ENCODE data around the gene C16orf74.

C16orf74 gene

DNA sequence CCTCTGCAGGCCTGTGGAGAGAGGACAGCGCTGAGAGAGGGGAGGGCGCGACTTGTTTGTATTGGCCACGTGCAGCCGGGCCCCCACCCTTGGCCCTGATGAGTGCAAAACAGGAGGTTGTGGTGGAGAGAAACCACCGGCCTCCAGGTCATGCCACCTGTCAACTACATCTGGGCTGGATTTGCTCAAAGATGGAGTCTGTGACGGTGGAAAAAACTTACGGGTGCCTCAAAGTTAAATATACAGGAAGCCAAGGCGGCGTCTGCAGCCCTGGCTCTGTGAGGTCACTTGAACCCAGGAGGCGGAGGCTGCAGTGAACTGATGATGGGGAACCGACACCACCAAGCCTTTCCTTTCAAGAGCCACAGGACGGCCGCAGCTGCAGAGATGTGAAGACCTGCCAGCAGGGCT lies 15.7 kb downstream of the C16orf74 start:
- TF ChIP-seq ZC3H10 (CRISPR knock-in tag; IDR thresholded peaks at IDR 0.05) (no peak), RARB (CRISPR knock-in tag; IDR thresholded peaks at IDR 0.05) (no peak), GLIS3 (CRISPR knock-in tag; IDR thresholded peaks at IDR 0.05) (no peak), ZNF565 (CRISPR knock-in tag; conservative IDR thresholded peaks at IDR 0.05; ENCODE audit: low read depth) (no peak), SNAI2 (CRISPR knock-in tag; IDR thresholded peaks at IDR 0.05) (no peak), ESRRG (CRISPR knock-in tag; IDR thresholded peaks at IDR 0.05) (no peak), ZNF70 (CRISPR knock-in tag; IDR thresholded peaks at IDR 0.05) (no peak), ZNF8 (CRISPR knock-in tag; IDR thresholded peaks at IDR 0.05) (no peak), TCF4 (CRISPR knock-in tag; IDR thresholded peaks at IDR 0.05; ENCODE audit: borderline replicate concordance) (no peak), ZFP3 (CRISPR knock-in tag; IDR thresholded peaks at IDR 0.05) (no peak), PPARA (CRISPR knock-in tag; IDR thresholded peaks at IDR 0.05; ENCODE audit: borderline replicate concordance) (no peak), TOX (CRISPR knock-in tag; IDR thresholded peaks at IDR 0.05; ENCODE audit: borderline replicate concordance) (no peak), BACH2 (CRISPR knock-in tag; IDR thresholded peaks at IDR 0.05; ENCODE audit: borderline replicate concordance) (no peak)
- TF ChIP-seq, protein P1, sequence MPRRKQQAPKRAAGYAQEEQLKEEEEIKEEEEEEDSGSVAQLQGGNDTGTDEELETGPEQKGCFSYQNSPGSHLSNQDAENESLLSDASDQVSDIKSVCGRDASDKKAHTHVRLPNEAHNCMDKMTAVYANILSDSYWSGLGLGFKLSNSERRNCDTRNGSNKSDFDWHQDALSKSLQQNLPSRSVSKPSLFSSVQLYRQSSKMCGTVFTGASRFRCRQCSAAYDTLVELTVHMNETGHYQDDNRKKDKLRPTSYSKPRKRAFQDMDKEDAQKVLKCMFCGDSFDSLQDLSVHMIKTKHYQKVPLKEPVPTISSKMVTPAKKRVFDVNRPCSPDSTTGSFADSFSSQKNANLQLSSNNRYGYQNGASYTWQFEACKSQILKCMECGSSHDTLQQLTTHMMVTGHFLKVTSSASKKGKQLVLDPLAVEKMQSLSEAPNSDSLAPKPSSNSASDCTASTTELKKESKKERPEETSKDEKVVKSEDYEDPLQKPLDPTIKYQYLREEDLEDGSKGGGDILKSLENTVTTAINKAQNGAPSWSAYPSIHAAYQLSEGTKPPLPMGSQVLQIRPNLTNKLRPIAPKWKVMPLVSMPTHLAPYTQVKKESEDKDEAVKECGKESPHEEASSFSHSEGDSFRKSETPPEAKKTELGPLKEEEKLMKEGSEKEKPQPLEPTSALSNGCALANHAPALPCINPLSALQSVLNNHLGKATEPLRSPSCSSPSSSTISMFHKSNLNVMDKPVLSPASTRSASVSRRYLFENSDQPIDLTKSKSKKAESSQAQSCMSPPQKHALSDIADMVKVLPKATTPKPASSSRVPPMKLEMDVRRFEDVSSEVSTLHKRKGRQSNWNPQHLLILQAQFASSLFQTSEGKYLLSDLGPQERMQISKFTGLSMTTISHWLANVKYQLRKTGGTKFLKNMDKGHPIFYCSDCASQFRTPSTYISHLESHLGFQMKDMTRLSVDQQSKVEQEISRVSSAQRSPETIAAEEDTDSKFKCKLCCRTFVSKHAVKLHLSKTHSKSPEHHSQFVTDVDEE (CRISPR knock-in tag; IDR thresholded peaks at IDR 0.05): no peak
- TF ChIP-seq, protein P2, sequence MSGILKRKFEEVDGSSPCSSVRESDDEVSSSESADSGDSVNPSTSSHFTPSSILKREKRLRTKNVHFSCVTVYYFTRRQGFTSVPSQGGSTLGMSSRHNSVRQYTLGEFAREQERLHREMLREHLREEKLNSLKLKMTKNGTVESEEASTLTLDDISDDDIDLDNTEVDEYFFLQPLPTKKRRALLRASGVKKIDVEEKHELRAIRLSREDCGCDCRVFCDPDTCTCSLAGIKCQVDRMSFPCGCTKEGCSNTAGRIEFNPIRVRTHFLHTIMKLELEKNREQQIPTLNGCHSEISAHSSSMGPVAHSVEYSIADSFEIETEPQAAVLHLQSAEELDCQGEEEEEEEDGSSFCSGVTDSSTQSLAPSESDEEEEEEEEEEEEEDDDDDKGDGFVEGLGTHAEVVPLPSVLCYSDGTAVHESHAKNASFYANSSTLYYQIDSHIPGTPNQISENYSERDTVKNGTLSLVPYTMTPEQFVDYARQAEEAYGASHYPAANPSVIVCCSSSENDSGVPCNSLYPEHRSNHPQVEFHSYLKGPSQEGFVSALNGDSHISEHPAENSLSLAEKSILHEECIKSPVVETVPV (CRISPR knock-in tag; IDR thresholded peaks at IDR 0.05): no peak
- TF ChIP-seq, protein P3, sequence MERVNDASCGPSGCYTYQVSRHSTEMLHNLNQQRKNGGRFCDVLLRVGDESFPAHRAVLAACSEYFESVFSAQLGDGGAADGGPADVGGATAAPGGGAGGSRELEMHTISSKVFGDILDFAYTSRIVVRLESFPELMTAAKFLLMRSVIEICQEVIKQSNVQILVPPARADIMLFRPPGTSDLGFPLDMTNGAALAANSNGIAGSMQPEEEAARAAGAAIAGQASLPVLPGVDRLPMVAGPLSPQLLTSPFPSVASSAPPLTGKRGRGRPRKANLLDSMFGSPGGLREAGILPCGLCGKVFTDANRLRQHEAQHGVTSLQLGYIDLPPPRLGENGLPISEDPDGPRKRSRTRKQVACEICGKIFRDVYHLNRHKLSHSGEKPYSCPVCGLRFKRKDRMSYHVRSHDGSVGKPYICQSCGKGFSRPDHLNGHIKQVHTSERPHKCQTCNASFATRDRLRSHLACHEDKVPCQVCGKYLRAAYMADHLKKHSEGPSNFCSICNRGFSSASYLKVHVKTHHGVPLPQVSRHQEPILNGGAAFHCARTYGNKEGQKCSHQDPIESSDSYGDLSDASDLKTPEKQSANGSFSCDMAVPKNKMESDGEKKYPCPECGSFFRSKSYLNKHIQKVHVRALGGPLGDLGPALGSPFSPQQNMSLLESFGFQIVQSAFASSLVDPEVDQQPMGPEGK (CRISPR knock-in tag; IDR thresholded peaks at IDR 0.05; ENCODE audit: borderline replicate concordance): no peak
- TF ChIP-seq, protein P4, sequence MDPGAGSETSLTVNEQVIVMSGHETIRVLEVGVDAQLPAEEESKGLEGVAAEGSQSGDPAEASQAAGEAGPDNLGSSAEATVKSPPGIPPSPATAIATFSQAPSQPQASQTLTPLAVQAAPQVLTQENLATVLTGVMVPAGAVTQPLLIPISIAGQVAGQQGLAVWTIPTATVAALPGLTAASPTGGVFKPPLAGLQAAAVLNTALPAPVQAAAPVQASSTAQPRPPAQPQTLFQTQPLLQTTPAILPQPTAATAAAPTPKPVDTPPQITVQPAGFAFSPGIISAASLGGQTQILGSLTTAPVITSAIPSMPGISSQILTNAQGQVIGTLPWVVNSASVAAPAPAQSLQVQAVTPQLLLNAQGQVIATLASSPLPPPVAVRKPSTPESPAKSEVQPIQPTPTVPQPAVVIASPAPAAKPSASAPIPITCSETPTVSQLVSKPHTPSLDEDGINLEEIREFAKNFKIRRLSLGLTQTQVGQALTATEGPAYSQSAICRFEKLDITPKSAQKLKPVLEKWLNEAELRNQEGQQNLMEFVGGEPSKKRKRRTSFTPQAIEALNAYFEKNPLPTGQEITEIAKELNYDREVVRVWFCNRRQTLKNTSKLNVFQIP (CRISPR knock-in tag; IDR thresholded peaks at IDR 0.05; ENCODE audit: borderline replicate concordance, low read depth): no peak
- TF ChIP-seq, protein P5, sequence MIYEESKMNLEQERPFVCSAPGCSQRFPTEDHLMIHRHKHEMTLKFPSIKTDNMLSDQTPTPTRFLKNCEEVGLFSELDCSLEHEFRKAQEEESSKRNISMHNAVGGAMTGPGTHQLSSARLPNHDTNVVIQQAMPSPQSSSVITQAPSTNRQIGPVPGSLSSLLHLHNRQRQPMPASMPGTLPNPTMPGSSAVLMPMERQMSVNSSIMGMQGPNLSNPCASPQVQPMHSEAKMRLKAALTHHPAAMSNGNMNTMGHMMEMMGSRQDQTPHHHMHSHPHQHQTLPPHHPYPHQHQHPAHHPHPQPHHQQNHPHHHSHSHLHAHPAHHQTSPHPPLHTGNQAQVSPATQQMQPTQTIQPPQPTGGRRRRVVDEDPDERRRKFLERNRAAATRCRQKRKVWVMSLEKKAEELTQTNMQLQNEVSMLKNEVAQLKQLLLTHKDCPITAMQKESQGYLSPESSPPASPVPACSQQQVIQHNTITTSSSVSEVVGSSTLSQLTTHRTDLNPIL (CRISPR knock-in tag; IDR thresholded peaks at IDR 0.05; ENCODE audit: low read depth): no peak
- ATAC-seq: no peak

DNA sequence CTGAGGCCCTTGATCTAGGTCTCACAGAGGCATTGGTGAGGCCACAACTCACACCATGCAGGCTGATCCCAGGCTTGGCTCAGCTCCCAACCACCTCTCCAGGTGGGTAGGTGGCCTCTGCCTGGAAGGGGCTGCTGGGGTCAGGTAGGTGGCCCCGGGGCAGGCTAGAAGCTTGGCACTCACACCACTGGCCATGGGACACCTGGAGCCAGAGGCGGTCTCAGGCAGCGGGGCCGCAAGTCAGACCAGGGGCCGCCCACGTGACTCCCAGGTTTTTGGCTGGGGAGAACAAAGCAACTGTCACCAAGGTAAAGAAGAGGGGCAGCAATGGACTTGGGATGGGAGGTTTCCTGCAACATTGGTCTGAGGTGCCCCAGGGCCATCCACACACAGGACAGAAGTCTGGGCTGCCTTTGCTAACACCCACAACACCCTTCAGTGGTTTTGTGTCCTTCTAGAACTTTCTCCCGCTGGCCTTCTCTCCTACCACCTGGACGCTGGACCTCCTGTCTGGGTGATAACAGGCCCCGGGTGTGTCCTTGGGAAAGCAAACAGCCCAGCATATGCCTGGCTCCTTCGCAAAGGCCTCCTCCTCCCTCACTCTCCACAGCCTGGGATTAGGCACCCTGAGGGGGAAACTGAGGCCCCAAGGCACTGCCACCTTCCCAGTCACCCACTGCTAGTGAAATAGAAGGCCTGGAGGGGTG lies 16.4 kb downstream of the C16orf74 start:
- TF ChIP-seq, protein P2 (CRISPR knock-in tag; IDR thresholded peaks at IDR 0.05): no peak
- TF ChIP-seq PPARA (CRISPR knock-in tag; IDR thresholded peaks at IDR 0.05; ENCODE audit: borderline replicate concordance): no peak
- no peak for TF ChIP-seq RARB (CRISPR knock-in tag; IDR thresholded peaks at IDR 0.05)
- no peak for TF ChIP-seq BACH2 (CRISPR knock-in tag; IDR thresholded peaks at IDR 0.05; ENCODE audit: borderline replicate concordance)
- no peak for TF ChIP-seq ESRRG (CRISPR knock-in tag; IDR thresholded peaks at IDR 0.05)
- no peak for TF ChIP-seq GLIS3 (CRISPR knock-in tag; IDR thresholded peaks at IDR 0.05)
- no peak for TF ChIP-seq SNAI2 (CRISPR knock-in tag; IDR thresholded peaks at IDR 0.05)
- TF ChIP-seq ZNF8 (CRISPR knock-in tag; IDR thresholded peaks at IDR 0.05): no peak
- TF ChIP-seq, protein P1 (CRISPR knock-in tag; IDR thresholded peaks at IDR 0.05): no peak
- no peak for TF ChIP-seq ZFP3 (CRISPR knock-in tag; IDR thresholded peaks at IDR 0.05)
- no peak for TF ChIP-seq ZNF70 (CRISPR knock-in tag; IDR thresholded peaks at IDR 0.05)
- no peak for ATAC-seq
